SK-N-SH treated with all-trans-retinoic acid at 6 μM for 48 hours (cell line): ENCODE data around the gene SMLR1.

Experiments used
- ATAC-seq: fragments of 200-7000 bp; cut with Tn5 transposase; 3 replicates; pipeline ENCODE4 v1.9.1; 2020; ENCODE audit warnings: mild to moderate bottlenecking, moderate library complexity
- ARNTL ChIP-seq: fragments of 450-650 bp; formaldehyde crosslinking; IDR thresholded peaks from 2 replicates; pipeline ENCODE4 v1.5.0; 2020; ENCODE audit warnings: low read depth, mild to moderate bottlenecking, moderate library complexity, borderline replicate concordance
- BACH2 ChIP-seq: fragments of 250-450 bp; sonication (Bioruptor Pico); IDR thresholded peaks from 2 replicates; pipeline ENCODE4 v1.9.0; 2021; ENCODE audit warnings: mild to moderate bottlenecking, borderline replicate concordance
- CSDC2 ChIP-seq: fragments of 250-450 bp; sonication (Bioruptor Pico); IDR thresholded peaks from 2 replicates; pipeline ENCODE4 v1.5.0; 2020; ENCODE audit warnings: mild to moderate bottlenecking, moderate library complexity
- ESRRG ChIP-seq: fragments of 250-450 bp; sonication (Bioruptor Pico); IDR thresholded peaks from 2 replicates; pipeline ENCODE4 v1.6.1; 2021; ENCODE audit warnings: mild to moderate bottlenecking
- GLIS3 ChIP-seq: fragments of 250-450 bp; sonication (Bioruptor Pico); IDR thresholded peaks from 2 replicates; pipeline ENCODE4 v1.5.0; 2020; ENCODE audit warnings: mild to moderate bottlenecking, moderate library complexity
- ISL1 ChIP-seq: fragments of 250-450 bp; sonication (Bioruptor Pico); IDR thresholded peaks from 2 replicates; pipeline ENCODE4 v2.1.2; 2022; ENCODE audit warnings: mild to moderate bottlenecking, moderate library complexity
- OSR1 ChIP-seq: fragments of 250-450 bp; sonication (Bioruptor Pico); IDR thresholded peaks from 2 replicates; pipeline ENCODE4 v1.8.0; 2022; ENCODE audit warnings: moderate library complexity, mild to moderate bottlenecking, inconsistent platforms
- RARB ChIP-seq: fragments of 250-450 bp; sonication (Bioruptor Pico); IDR thresholded peaks from 2 replicates; pipeline ENCODE4 v1.8.0; 2021; ENCODE audit warnings: mild to moderate bottlenecking, moderate library complexity
- SNAI2 ChIP-seq: fragments of 250-450 bp; sonication (Bioruptor Pico); IDR thresholded peaks from 2 replicates; pipeline ENCODE4 v1.5.0; 2020; ENCODE audit warnings: mild to moderate bottlenecking, moderate library complexity
- TCF4 ChIP-seq: fragments of 250-450 bp; sonication (Bioruptor Pico); IDR thresholded peaks from 2 replicates; pipeline ENCODE4 v1.8.0; 2021; ENCODE audit warnings: mild to moderate bottlenecking, moderate library complexity, borderline replicate concordance
- TOX ChIP-seq: fragments of 250-450 bp; sonication (Bioruptor Pico); IDR thresholded peaks from 2 replicates; pipeline ENCODE4 v1.8.0; 2021; ENCODE audit warnings: mild to moderate bottlenecking, moderate library complexity, borderline replicate concordance
- ZC3H10 ChIP-seq: fragments of 250-450 bp; sonication (Bioruptor Pico); IDR thresholded peaks from 2 replicates; pipeline ENCODE4 v1.5.1; 2021; ENCODE audit warnings: mild to moderate bottlenecking, moderate library complexity
- ZFP3 ChIP-seq: fragments of 250-450 bp; sonication (Bioruptor Pico); IDR thresholded peaks from 2 replicates; pipeline ENCODE4 v1.5.0; 2020; ENCODE audit warnings: mild to moderate bottlenecking, moderate library complexity
- ZFP30 ChIP-seq: fragments of 450-650 bp; formaldehyde crosslinking; IDR thresholded peaks from 2 replicates; pipeline ENCODE4 v1.5.0; 2022; ENCODE audit warnings: mild to moderate bottlenecking, moderate library complexity
- ZNF70 ChIP-seq: fragments of 450-650 bp; formaldehyde crosslinking; IDR thresholded peaks from 2 replicates; pipeline ENCODE4 v1.5.0; 2020; ENCODE audit warnings: mild to moderate bottlenecking, moderate library complexity
- ZNF8 ChIP-seq: fragments of 450-650 bp; formaldehyde crosslinking; IDR thresholded peaks from 2 replicates; pipeline ENCODE4 v1.5.0; 2020; ENCODE audit warnings: mild to moderate bottlenecking, moderate library complexity
- TF ChIP-seq, protein P1 (sequence below): fragments of 250-450 bp; sonication (Bioruptor Pico); IDR thresholded peaks from 2 replicates; pipeline ENCODE4 v1.8.0; 2020; ENCODE audit warnings: mild to moderate bottlenecking, moderate library complexity, borderline replicate concordance
- TF ChIP-seq, protein P2 (sequence below): fragments of 250-450 bp; sonication (Bioruptor Pico); IDR thresholded peaks from 2 replicates; pipeline ENCODE4 v1.8.0; 2021; ENCODE audit warnings: low read depth, mild to moderate bottlenecking, moderate library complexity, borderline replicate concordance
- TF ChIP-seq, protein P3 (sequence below): fragments of 250-450 bp; sonication (Bioruptor Pico); IDR thresholded peaks from 2 replicates; pipeline ENCODE4 v1.5.0; 2020; ENCODE audit warnings: mild to moderate bottlenecking, moderate library complexity
- TF ChIP-seq, protein P4 (sequence below): fragments of 250-450 bp; sonication (Bioruptor Pico); IDR thresholded peaks from 2 replicates; pipeline ENCODE4 v1.5.1; 2021; ENCODE audit warnings: mild to moderate bottlenecking, moderate library complexity
- TF ChIP-seq, protein P5 (sequence below): fragments of 250-450 bp; sonication (Bioruptor Pico); IDR thresholded peaks from 2 replicates; pipeline ENCODE4 v1.5.1; 2020; ENCODE audit warnings: low read depth, mild to moderate bottlenecking, moderate library complexity

SMLR1 gene

DNA sequence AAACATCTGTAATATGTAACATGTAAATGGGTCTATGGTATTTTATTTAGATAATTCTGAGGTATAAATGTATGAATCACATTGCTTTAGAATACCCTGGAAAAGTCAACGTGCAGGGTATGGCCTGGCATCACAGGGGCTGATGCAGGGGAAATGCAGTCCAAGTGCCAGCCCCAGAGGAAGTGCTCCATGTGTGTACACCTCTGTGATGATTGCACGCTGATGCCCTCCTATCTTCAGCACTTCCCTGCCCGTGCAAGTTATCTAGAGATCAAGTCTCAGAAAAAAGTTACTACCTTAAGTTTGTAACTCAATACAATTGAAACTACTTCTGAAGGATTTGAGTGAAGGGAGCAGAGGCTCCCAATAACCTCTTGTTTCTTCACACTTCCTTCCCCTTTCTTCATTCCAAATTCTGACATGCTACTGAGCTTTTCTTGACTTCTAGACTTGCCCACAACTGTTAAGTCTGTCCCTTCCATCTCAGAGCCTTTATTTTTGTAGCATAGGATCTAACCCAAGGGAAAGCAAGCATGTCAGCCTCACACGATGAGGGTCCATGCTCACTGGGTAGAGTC, 2.2 kb downstream of the SMLR1 start (continued):
- TF ChIP-seq, protein P1, sequence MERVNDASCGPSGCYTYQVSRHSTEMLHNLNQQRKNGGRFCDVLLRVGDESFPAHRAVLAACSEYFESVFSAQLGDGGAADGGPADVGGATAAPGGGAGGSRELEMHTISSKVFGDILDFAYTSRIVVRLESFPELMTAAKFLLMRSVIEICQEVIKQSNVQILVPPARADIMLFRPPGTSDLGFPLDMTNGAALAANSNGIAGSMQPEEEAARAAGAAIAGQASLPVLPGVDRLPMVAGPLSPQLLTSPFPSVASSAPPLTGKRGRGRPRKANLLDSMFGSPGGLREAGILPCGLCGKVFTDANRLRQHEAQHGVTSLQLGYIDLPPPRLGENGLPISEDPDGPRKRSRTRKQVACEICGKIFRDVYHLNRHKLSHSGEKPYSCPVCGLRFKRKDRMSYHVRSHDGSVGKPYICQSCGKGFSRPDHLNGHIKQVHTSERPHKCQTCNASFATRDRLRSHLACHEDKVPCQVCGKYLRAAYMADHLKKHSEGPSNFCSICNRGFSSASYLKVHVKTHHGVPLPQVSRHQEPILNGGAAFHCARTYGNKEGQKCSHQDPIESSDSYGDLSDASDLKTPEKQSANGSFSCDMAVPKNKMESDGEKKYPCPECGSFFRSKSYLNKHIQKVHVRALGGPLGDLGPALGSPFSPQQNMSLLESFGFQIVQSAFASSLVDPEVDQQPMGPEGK (CRISPR knock-in tag), result no peak
- TF ChIP-seq OSR1 (CRISPR knock-in tag), result no peak
- TF ChIP-seq, all 23 proteins: peak for 0

DNA sequence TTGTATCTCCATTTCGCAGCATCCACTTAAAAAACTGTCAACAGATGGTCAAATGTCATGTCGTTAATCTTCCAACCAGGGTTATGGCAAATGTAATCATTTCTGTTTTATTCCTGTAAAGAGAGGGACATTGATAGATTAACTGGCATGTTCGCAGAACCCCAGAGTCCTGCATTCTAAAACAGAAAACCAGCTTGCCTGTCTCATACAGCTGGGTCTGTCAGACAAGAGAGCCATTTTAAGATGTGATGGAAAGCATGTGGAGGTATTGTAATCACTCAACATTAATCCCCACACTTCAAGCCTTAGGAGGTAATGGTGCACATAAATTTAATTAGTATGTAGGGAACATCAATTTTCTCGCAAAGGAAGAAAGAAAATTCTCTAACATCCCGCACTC, 4.4 kb downstream of the SMLR1 start:
- no peak for ATAC-seq

DNA sequence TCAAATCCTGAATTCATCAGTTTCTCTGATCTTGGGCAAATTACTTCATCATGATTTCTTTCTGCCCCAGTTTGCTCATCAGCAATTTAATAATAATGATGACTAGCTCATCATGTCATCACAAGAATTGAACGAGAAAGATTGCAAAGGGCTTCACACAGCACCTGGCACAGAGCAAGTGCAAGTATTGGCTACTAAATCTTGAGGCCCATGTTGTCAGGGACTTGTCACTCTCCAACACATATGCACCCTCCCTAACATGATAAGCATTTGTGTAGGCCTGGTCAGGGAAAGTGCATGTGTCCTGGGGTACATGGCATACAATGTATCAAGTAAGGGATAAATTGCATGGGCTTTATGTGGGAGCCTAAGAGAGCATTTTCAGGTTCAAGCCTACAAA, 6.4 kb downstream of the SMLR1 start:
- ATAC-seq, result no peak
- TF ChIP-seq ZNF70, result no peak
- TF ChIP-seq, protein P2, sequence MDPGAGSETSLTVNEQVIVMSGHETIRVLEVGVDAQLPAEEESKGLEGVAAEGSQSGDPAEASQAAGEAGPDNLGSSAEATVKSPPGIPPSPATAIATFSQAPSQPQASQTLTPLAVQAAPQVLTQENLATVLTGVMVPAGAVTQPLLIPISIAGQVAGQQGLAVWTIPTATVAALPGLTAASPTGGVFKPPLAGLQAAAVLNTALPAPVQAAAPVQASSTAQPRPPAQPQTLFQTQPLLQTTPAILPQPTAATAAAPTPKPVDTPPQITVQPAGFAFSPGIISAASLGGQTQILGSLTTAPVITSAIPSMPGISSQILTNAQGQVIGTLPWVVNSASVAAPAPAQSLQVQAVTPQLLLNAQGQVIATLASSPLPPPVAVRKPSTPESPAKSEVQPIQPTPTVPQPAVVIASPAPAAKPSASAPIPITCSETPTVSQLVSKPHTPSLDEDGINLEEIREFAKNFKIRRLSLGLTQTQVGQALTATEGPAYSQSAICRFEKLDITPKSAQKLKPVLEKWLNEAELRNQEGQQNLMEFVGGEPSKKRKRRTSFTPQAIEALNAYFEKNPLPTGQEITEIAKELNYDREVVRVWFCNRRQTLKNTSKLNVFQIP (CRISPR knock-in tag), result no peak
- TF ChIP-seq, protein P3, sequence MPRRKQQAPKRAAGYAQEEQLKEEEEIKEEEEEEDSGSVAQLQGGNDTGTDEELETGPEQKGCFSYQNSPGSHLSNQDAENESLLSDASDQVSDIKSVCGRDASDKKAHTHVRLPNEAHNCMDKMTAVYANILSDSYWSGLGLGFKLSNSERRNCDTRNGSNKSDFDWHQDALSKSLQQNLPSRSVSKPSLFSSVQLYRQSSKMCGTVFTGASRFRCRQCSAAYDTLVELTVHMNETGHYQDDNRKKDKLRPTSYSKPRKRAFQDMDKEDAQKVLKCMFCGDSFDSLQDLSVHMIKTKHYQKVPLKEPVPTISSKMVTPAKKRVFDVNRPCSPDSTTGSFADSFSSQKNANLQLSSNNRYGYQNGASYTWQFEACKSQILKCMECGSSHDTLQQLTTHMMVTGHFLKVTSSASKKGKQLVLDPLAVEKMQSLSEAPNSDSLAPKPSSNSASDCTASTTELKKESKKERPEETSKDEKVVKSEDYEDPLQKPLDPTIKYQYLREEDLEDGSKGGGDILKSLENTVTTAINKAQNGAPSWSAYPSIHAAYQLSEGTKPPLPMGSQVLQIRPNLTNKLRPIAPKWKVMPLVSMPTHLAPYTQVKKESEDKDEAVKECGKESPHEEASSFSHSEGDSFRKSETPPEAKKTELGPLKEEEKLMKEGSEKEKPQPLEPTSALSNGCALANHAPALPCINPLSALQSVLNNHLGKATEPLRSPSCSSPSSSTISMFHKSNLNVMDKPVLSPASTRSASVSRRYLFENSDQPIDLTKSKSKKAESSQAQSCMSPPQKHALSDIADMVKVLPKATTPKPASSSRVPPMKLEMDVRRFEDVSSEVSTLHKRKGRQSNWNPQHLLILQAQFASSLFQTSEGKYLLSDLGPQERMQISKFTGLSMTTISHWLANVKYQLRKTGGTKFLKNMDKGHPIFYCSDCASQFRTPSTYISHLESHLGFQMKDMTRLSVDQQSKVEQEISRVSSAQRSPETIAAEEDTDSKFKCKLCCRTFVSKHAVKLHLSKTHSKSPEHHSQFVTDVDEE (CRISPR knock-in tag), result no peak
- no peak for TF ChIP-seq ZNF8
- no peak for TF ChIP-seq CSDC2 (CRISPR knock-in tag)
- no peak for TF ChIP-seq RARB (CRISPR knock-in tag)
- no peak for TF ChIP-seq ZFP3 (CRISPR knock-in tag)

More for the DNA sequence above, 4.4 kb downstream of the SMLR1 start:
- TF ChIP-seq RARB (CRISPR knock-in tag) (no peak), ZC3H10 (no peak), ZNF70 (no peak), GLIS3 (CRISPR knock-in tag) (no peak), ARNTL (no peak), TOX (no peak), OSR1 (CRISPR knock-in tag) (no peak), ISL1 (CRISPR knock-in tag) (no peak), TCF4 (CRISPR knock-in tag) (no peak), BACH2 (CRISPR knock-in tag) (no peak), ESRRG (CRISPR knock-in tag) (no peak), ZFP30 (CRISPR knock-in tag) (no peak), ZNF8 (no peak), SNAI2 (CRISPR knock-in tag) (no peak)
- TF ChIP-seq, protein P2 (CRISPR knock-in tag), result no peak
- TF ChIP-seq, protein P3 (CRISPR knock-in tag), result no peak
- TF ChIP-seq, protein P4, sequence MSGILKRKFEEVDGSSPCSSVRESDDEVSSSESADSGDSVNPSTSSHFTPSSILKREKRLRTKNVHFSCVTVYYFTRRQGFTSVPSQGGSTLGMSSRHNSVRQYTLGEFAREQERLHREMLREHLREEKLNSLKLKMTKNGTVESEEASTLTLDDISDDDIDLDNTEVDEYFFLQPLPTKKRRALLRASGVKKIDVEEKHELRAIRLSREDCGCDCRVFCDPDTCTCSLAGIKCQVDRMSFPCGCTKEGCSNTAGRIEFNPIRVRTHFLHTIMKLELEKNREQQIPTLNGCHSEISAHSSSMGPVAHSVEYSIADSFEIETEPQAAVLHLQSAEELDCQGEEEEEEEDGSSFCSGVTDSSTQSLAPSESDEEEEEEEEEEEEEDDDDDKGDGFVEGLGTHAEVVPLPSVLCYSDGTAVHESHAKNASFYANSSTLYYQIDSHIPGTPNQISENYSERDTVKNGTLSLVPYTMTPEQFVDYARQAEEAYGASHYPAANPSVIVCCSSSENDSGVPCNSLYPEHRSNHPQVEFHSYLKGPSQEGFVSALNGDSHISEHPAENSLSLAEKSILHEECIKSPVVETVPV (CRISPR knock-in tag), result no peak
- TF ChIP-seq, protein P5, sequence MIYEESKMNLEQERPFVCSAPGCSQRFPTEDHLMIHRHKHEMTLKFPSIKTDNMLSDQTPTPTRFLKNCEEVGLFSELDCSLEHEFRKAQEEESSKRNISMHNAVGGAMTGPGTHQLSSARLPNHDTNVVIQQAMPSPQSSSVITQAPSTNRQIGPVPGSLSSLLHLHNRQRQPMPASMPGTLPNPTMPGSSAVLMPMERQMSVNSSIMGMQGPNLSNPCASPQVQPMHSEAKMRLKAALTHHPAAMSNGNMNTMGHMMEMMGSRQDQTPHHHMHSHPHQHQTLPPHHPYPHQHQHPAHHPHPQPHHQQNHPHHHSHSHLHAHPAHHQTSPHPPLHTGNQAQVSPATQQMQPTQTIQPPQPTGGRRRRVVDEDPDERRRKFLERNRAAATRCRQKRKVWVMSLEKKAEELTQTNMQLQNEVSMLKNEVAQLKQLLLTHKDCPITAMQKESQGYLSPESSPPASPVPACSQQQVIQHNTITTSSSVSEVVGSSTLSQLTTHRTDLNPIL (CRISPR knock-in tag), result no peak
- TF ChIP-seq, protein P1 (CRISPR knock-in tag), result no peak
